ENCODE measurements around the gene ATF4.

- no peak for TF ChIP-seq CTCF (IDR thresholded peaks at IDR 0.05)
- no peak for TF ChIP-seq REST (IDR thresholded peaks at IDR 0.05; ENCODE audit: insufficient read depth in 1 of 2, low read depth in 2 of 2, low read length in 1 of 2)
- no peak for TF ChIP-seq POLR2AphosphoS5 (IDR thresholded peaks at IDR 0.05; ENCODE audit: low read depth, low read length)
- no peak for TF ChIP-seq SIN3A (IDR thresholded peaks at IDR 0.05; ENCODE audit: borderline replicate concordance, insufficient read depth, low read depth, low read length)
These were observed 4.6 kb downstream of the ATF4 start for GRCh38 chr22:39524753-39525657.

Measured in Panc1 (cell line).